CD4-positive, alpha-beta T cell treated with Interleukin-6 at 100 ng/mL for 8 hours (primary cell): ENCODE data around the gene MAD1L1.
"Not testable (repeated sequence)": the region's sequence is repeated elsewhere in the genome, so short reads cannot be mapped to it uniquely, and the experiment has no call there.

Source experiments
- DNase-seq: peaks from one replicate; pipeline ENCODE4 v3.0.0-alpha.2; 2020; ENCODE audit warnings: mixed read lengths, low spot score

Gene MAD1L1

GRCh38 chr7:1939434-1940401 lies 293.0 kb downstream of the MAD1L1 start:
- no peak for DNase-seq

GRCh38 chr7:1938788-1939433 lies 293.8 kb downstream of the MAD1L1 start:
- DNase-seq, result no peak

GRCh38 chr7:1937252-1937605 lies 295.5 kb downstream of the MAD1L1 start:
- no peak for DNase-seq

- no peak for DNase-seq
These were observed 296.1 kb downstream of the MAD1L1 start for GRCh38 chr7:1936531-1937251.

GRCh38 chr7:1936006-1936310 lies 296.8 kb downstream of the MAD1L1 start:
- no peak for DNase-seq

- no peak for DNase-seq
These were observed 297.4 kb downstream of the MAD1L1 start for GRCh38 chr7:1935176-1936005.

- DNase-seq, result no peak
These were observed 298.0 kb downstream of the MAD1L1 start for GRCh38 chr7:1934756-1935155.

GRCh38 chr7:1934017-1934416 lies 298.7 kb downstream of the MAD1L1 start:
- no peak for DNase-seq

GRCh38 chr7:1933066-1933750 lies 299.5 kb downstream of the MAD1L1 start:
- DNase-seq, result no peak

GRCh38 chr7:1931951-1932270 lies 300.8 kb downstream of the MAD1L1 start:
- DNase-seq, result no peak

GRCh38 chr7:1931256-1931950 lies 301.3 kb downstream of the MAD1L1 start:
- no peak for DNase-seq

- DNase-seq, result no peak
These were observed 302.2 kb downstream of the MAD1L1 start for GRCh38 chr7:1930381-1931065.

- not testable (repeated sequence) for DNase-seq
These were observed 303.3 kb downstream of the MAD1L1 start for GRCh38 chr7:1929349-1929925.

- no peak for DNase-seq
These were observed 303.9 kb downstream of the MAD1L1 start for GRCh38 chr7:1928645-1929348.

GRCh38 chr7:1927937-1928644 lies 304.7 kb downstream of the MAD1L1 start:
- no peak for DNase-seq

GRCh38 chr7:1926908-1927306 lies 305.8 kb downstream of the MAD1L1 start:
- peak; percentile 33 for DNase-seq

- DNase-seq, result peak; percentile 62
These were observed 306.5 kb downstream of the MAD1L1 start for GRCh38 chr7:1925973-1926907.
